Coronary artery (tissue), 2 donors: ENCODE measurements around the gene SDE2.
A peak's percentile ranks its signal among the peaks of the same experiment; 100 is the strongest.
"Not testable (repeated sequence)": the region's sequence is repeated elsewhere in the genome, so short reads cannot be mapped to it uniquely, and the experiment has no call there.

Experiments used
- DNase-seq: peaks from one replicate; pipeline ENCODE4 v3.0.0-alpha.2; 2017; ENCODE audit warnings: low spot score
- H3K27ac ChIP-seq, 2 donors: fragments of 200-600 bp; sonication (generic); one replicate each; pipeline ENCODE4 v1.5.1; 2016 to 2019
- H3K4me3 ChIP-seq: fragments of 200-600 bp; sonication (generic); 2 replicates; pipeline ENCODE4 v1.5.1; 2016; ENCODE audit warnings: mild to moderate bottlenecking, moderate library complexity
- CTCF ChIP-seq: fragments of 200-600 bp; sonication (generic); IDR thresholded peaks from one replicate; pipeline ENCODE4 v1.5.1; 2019; ENCODE audit warnings: antibody characterized with exemption

SDE2 gene

DNA sequence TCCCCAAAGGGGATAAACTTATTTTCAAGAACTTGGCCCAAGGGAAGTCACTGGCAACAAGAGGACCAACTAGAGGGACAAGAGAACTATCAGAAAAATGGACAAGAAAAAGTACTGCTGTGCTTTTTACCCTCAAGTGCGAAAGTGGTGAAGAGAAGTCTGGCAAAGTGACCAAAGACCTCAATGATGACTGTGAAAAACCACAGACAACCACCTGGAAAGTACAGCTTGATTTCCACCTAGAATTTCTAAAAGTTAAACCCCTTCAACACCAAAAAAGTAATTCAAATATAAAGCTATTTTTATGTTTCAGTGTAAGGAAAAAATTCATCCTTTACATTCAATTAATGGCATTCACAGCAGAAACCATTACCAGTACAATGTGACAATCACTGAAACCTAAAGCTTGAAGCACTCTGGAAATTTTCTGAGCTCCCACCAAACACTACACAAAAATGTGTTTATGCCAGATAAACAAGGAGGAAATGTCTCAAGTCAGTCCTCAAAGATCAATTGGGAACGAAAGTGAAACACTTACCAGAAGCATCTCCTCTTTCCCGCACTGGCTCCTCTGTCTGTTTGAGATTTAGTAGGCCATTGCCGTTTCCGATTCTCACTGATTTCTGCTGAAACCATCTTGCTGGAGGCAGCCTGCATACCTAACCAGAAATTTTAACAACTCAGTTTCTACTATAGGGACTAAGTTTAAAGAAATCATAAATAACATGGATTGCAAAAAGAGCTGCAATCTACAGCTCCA, 8.3 kb downstream of the SDE2 start:
- Histone ChIP-seq H3K27ac (no peak overlapping the region), H3K4me3 (no peak overlapping the region)
- DNase-seq = no peak
- no peak for TF ChIP-seq CTCF

- TF ChIP-seq CTCF = peak; percentile 50
- Histone ChIP-seq H3K27ac (no peak overlapping the region), H3K4me3 (no peak overlapping the region)
- DNase-seq = no peak
These were observed 11.4 kb downstream of the SDE2 start for GRCh38 chr1:225987491-225988316.

- DNase-seq = no peak
- no peak overlapping the region for H3K27ac ChIP-seq
- no peak for TF ChIP-seq CTCF
- H3K4me3 ChIP-seq = no peak overlapping the region
These were observed 17.4 kb downstream of the SDE2 start for GRCh38 chr1:225981714-225982113.

DNA sequence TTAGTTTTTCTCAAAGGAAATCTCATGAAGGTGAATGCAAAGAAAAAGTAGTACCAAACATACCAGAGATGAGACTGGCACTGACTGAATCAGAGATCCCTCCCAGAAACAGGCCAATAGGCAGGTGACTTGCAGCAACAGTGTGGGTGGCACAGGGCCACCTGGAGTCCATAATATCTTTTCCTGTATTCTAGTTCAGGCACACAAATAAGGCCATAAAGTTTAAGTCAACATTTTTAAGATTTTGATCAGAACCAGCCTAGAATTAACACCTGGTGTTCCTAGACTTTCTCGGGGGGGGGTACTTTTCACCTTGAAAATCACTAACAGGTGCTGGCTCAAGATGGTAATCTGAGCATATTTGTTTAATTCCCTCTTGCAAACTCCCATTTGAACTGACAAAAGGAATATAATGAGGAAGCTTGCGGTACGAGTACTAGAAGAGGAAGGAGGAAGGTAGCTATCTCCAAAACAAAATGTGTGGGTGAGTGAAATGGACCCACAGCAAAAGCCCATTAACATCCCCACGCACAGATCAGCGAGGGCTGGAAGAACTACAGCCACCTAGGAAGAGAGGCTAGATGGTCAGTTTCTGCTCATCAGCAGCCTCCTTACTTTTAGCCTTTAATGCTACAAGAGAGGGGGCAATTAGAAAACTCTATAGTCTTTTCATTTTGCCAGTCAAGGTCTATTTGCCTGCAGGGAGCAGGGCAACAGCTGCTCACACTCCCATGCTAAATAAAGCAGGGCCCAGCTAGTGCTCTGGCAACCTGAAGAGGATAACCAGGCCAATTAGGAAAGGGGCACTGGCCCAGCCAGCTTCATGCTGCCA, 18.9 kb downstream of the SDE2 start:
- DNase-seq = no peak
- no peak overlapping the region for H3K4me3 ChIP-seq
- H3K27ac ChIP-seq = no peak overlapping the region
- TF ChIP-seq CTCF = no peak

GRCh38 chr1:225979421-225979820, 19.7 kb downstream of the SDE2 start:
- Histone ChIP-seq H3K27ac (no peak overlapping the region), H3K4me3 (no peak overlapping the region)
- no peak for DNase-seq
- no peak for TF ChIP-seq CTCF

- no peak overlapping the region for H3K4me3 ChIP-seq
- TF ChIP-seq CTCF = no peak
- DNase-seq = no peak
- no peak overlapping the region for H3K27ac ChIP-seq
These were observed 21.0 kb downstream of the SDE2 start for GRCh38 chr1:225977937-225978748.

DNA sequence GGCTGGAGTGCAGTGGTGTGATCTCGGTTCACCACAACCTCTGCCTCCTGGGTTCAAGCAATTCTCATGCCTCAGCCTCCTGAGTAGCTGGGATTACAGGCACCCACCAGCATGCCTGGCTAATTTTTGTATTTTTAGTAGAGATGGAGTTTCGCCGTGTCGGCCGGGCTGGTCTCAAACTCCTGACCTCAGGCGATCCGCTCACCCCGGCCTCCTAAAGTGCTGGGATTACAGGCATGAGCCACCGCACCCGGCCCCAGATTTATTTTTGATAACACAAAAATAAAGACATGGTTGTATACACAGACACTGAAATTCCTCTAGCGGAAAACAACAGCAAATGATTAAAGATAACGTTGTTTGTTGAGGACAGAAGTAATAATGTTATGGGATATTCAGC, 24.0 kb downstream of the SDE2 start:
- H3K27ac ChIP-seq, DNase-seq, H3K4me3 ChIP-seq: not testable (repeated sequence)
